Breast epithelium (tissue), 4 donors: ENCODE data around the gene MSX2. TPM values are rescaled to one million over a fixed set of nuclear protein-coding genes. Genes with fewer than 3 reads are reported as not detected.

Experiments
- DNase-seq, 2 donors: peaks; one replicate each; pipeline ENCODE4 v3.0.0-alpha.2; 2019; ENCODE audit warnings: low spot score in 2 of 2
- H3K27ac ChIP-seq, 2 donors: fragments of 200-600 bp; sonication (generic) in 1 of 2; one replicate each; pipeline ENCODE4 v1.5.1; 2016 to 2019; ENCODE audit warnings: mild to moderate bottlenecking in 1 of 2
- H3K27me3 ChIP-seq, 2 donors: fragments of 200-600 bp; sonication (generic) in 1 of 2; one replicate each; pipeline versions ENCODE4 v1.5.1 to v1.6.0; 2017 to 2019; ENCODE audit warnings: control low read depth in 1 of 2, mild to moderate bottlenecking in 1 of 2
- H3K36me3 ChIP-seq: fragments of 200-600 bp; one replicate; pipeline ENCODE4 v1.5.1; 2019
- H3K4me1 ChIP-seq, 2 donors: fragments of 200-600 bp; sonication (generic); one replicate each; pipeline ENCODE4 v1.5.1; 2016 to 2019; ENCODE audit warnings: control low read depth in 1 of 2
- H3K4me3 ChIP-seq, 3 donors: fragments of 200-600 bp; sonication (generic); 1 replicate in 2 of 3; 2 replicates in 1 of 3; pipeline ENCODE4 v1.5.1; 2016 to 2019; ENCODE audit warnings: mild to moderate bottlenecking in 3 of 3, moderate library complexity in 2 of 3
- H3K9me3 ChIP-seq, 2 donors: fragments of 200-600 bp; sonication (generic) in 1 of 2; one replicate each; pipeline ENCODE4 v1.5.1; 2016 to 2019; ENCODE audit warnings: control low read depth in 1 of 2
- CTCF ChIP-seq, 3 donors: fragments of 450-650 bp; IDR thresholded peaks; one replicate each; pipeline ENCODE4 v1.5.1; 2016 to 2017; ENCODE audit warnings: antibody characterized with exemption in 3 of 3, mild to moderate bottlenecking in 3 of 3, moderate library complexity in 3 of 3
- POLR2A ChIP-seq: fragments of 450-650 bp; IDR thresholded peaks from one replicate; pipeline ENCODE4 v1.6.1; 2016; ENCODE audit warnings: antibody characterized with exemption, mild to moderate bottlenecking, moderate library complexity
- POLR2AphosphoS5 ChIP-seq, 3 donors: sonication (generic); formaldehyde crosslinking; IDR thresholded peaks; one replicate each; pipeline ENCODE4 v1.6.1; 2017; ENCODE audit warnings: antibody characterized with exemption in 3 of 3
- intact Hi-C: fragments of 100-400 bp; cut with DNase I; formaldehyde crosslinking; loops from one replicate; pipeline ENCODE4 v1.15.1; 2023; ENCODE audit warnings: low total_unique reads
- total RNA-seq, 3 donors: library from RNA; depleted of rRNA; stranded (reverse); fragments of >200 nt; gene quantifications; one replicate each; pipeline ENCODE4 v1.1.0, GENCODE V29; 2016

MSX2 gene
- total RNA-seq, 3 donors from 2014 or later = 1.6 to 12.7 (median 11.5) TPM

GRCh38 chr5:174764309-174764708, 39.9 kb downstream of the MSX2 start:
- Histone ChIP-seq H3K9me3 (no peaks in the 10 kb centered on the region), H3K36me3 (no peaks in the 10 kb centered on the region), H3K27ac (no peak overlapping the region), H3K4me3 (no peak overlapping the region), H3K27me3 (no peaks in the 10 kb centered on the region), H3K4me1 (no peaks in the 10 kb centered on the region)
- no peak for TF ChIP-seq POLR2A
- no peak for TF ChIP-seq CTCF (IDR thresholded peaks at IDR 0.05)
- TF ChIP-seq POLR2AphosphoS5 (IDR thresholded peaks at IDR 0.05) = no peak
- intact Hi-C loops = no loop called here
- DNase-seq = no peak

GRCh38 chr5:174765540-174765939, 41.2 kb downstream of the MSX2 start:
- TF ChIP-seq POLR2AphosphoS5 (IDR thresholded peaks at IDR 0.05) (no peak), POLR2A (no peak), CTCF (IDR thresholded peaks at IDR 0.05) (no peak)
- intact Hi-C loops = no loop called here

GRCh38 chr5:174767670-174768069, 43.3 kb downstream of the MSX2 start:
- TF ChIP-seq CTCF (IDR thresholded peaks at IDR 0.05) (no peak), POLR2AphosphoS5 (IDR thresholded peaks at IDR 0.05) (no peak), POLR2A (no peak)
- H3K4me1 ChIP-seq = no peaks in the 10 kb centered on the region
- no peaks in the 10 kb centered on the region for H3K9me3 ChIP-seq
- H3K36me3 ChIP-seq = no peaks in the 10 kb centered on the region
- no peak for DNase-seq
- no peaks in the 10 kb centered on the region for H3K27me3 ChIP-seq
- H3K27ac ChIP-seq = no peak overlapping the region
- H3K4me3 ChIP-seq = no peak overlapping the region
- intact Hi-C loops = no loop called here

More at GRCh38 chr5:174765540-174765939, 41.2 kb downstream of the MSX2 start:
- H3K36me3 ChIP-seq = no peaks in the 10 kb centered on the region
- no peak overlapping the region for H3K27ac ChIP-seq
- H3K27me3 ChIP-seq = no peaks in the 10 kb centered on the region
- no peak for DNase-seq
- H3K4me3 ChIP-seq = no peak overlapping the region
- no peaks in the 10 kb centered on the region for H3K4me1 ChIP-seq
- no peaks in the 10 kb centered on the region for H3K9me3 ChIP-seq

- no peak for DNase-seq
- intact Hi-C loops = no loop called here
- Histone ChIP-seq H3K27ac (no peak overlapping the region), H3K4me1 (no peaks in the 10 kb centered on the region), H3K27me3 (no peaks in the 10 kb centered on the region), H3K36me3 (no peaks in the 10 kb centered on the region), H3K4me3 (no peak overlapping the region), H3K9me3 (no peaks in the 10 kb centered on the region)
- no peak for TF ChIP-seq POLR2A
- no peak for TF ChIP-seq CTCF (IDR thresholded peaks at IDR 0.05)
- TF ChIP-seq POLR2AphosphoS5 (IDR thresholded peaks at IDR 0.05) = no peak
Measured at GRCh38 chr5:174769005-174769404, 44.6 kb downstream of the MSX2 start.

- DNase-seq = no peak
- intact Hi-C loops = no loop called here
- Histone ChIP-seq H3K36me3 (no peaks in the 10 kb centered on the region), H3K27me3 (no peaks in the 10 kb centered on the region), H3K9me3 (no peaks in the 10 kb centered on the region), H3K27ac (no peak overlapping the region), H3K4me1 (no peaks in the 10 kb centered on the region), H3K4me3 (no peak overlapping the region)
- no peak for TF ChIP-seq POLR2A
- TF ChIP-seq POLR2AphosphoS5 (IDR thresholded peaks at IDR 0.05) = no peak
- no peak for TF ChIP-seq CTCF (IDR thresholded peaks at IDR 0.05)
Measured at GRCh38 chr5:174773371-174773770, 49.0 kb downstream of the MSX2 start.
